HAP-1 (cell line): ENCODE measurements around the gene SMPDL3B.

ENCODE experiments used
- DNase-seq, 2 experiments: peaks; one replicate each; pipeline ENCODE4 v3.0.0-alpha.2; 2016 to 2020; ENCODE audit warnings: low spot score in 2 of 2
- H3K27me3 ChIP-seq: fragments of 250-450 bp; sonication (Bioruptor Pico); 2 replicates; pipeline ENCODE4 v1.5.1; 2020; ENCODE audit warnings: low read depth, mild to moderate bottlenecking, moderate library complexity
- H3K36me3 ChIP-seq: fragments of 250-450 bp; sonication (Bioruptor Pico); replicated peaks from 2 replicates; pipeline ENCODE4 v1.5.1; 2020; ENCODE audit warnings: mild to moderate bottlenecking
- H3K4me1 ChIP-seq: fragments of 250-450 bp; sonication (Bioruptor Pico); 2 replicates; pipeline ENCODE4 v1.5.1; 2020; ENCODE audit warnings: mild to moderate bottlenecking
- H3K4me3 ChIP-seq: fragments of 250-450 bp; sonication (Bioruptor Pico); 2 replicates; pipeline ENCODE4 v1.5.1; 2020; ENCODE audit warnings: mild to moderate bottlenecking, moderate library complexity
- H3K9me3 ChIP-seq: fragments of 250-450 bp; sonication (Bioruptor Pico); 2 replicates; pipeline ENCODE4 v1.5.1; 2020; ENCODE audit warnings: mild to moderate bottlenecking, moderate library complexity
- in situ Hi-C: fragments of 300-500 bp; cut with MboI; formaldehyde crosslinking; loops from 3 replicates; pipeline ENCODE4 v1.14.3; 2020; ENCODE audit warnings: low sequenced_read_pairs, inconsistent platforms, mixed read lengths

The SMPDL3B gene

GRCh38 chr1:27934818-27935549 is at the start of gene SMPDL3B:
TSS of gene SMPDL3B (plus strand) at chr1:27935000. CDS start at chr1:27935184, 184 bp downstream.
- in situ Hi-C loops: no loop called here
- H3K36me3 ChIP-seq: no peaks in the 10 kb centered on the region
- H3K9me3 ChIP-seq: no peaks in the 10 kb centered on the region
- no peaks in the 10 kb centered on the region for H3K4me1 ChIP-seq
- peak; percentile 55 to 79 for DNase-seq
- H3K27me3 ChIP-seq: no peaks in the 10 kb centered on the region
- H3K4me3 ChIP-seq: peak within 1 kb of the TSS; percentile 22

- no peaks in the 10 kb centered on the region for H3K4me1 ChIP-seq
These were observed 49.7 kb upstream of the SMPDL3B start for GRCh38 chr1:27885114-27885528.

GRCh38 chr1:27885621-27886352 is 49.0 kb upstream of the SMPDL3B start:
- no peak overlapping the region for H3K4me3 ChIP-seq
- H3K36me3 ChIP-seq: peaks cover 41% of the 10 kb centered on the region
- in situ Hi-C loops: no loop called here
- no peak for DNase-seq
- no peaks in the 10 kb centered on the region for H3K4me1 ChIP-seq
- H3K9me3 ChIP-seq: no peaks in the 10 kb centered on the region
- no peaks in the 10 kb centered on the region for H3K27me3 ChIP-seq

More at GRCh38 chr1:27885114-27885528, 49.7 kb upstream of the SMPDL3B start:
- no peaks in the 10 kb centered on the region for H3K27me3 ChIP-seq
- peaks cover 34% of the 10 kb centered on the region for H3K36me3 ChIP-seq
- H3K9me3 ChIP-seq: no peaks in the 10 kb centered on the region
- in situ Hi-C loops: no loop called here
- no peak for DNase-seq
- no peak overlapping the region for H3K4me3 ChIP-seq

DNA sequence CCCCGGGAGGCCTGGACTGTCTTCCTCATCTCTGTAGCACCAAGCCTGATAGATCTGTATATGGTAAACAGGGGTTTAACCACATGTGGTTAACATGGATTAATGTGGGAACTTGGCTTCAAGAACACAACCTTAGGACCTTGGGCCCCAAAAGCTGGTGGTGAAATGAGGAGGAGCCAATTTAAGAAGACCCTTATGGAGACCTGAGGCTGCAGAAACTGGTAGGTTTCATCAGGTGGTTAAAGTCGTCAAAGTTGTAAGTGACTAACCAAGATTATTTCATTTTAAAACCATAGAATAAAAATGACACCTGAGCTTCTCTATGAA is 48.5 kb upstream of the SMPDL3B start:
- Histone ChIP-seq H3K4me1 (no peaks in the 10 kb centered on the region), H3K9me3 (no peaks in the 10 kb centered on the region), H3K27me3 (no peaks in the 10 kb centered on the region), H3K4me3 (no peak overlapping the region), H3K36me3 (peaks cover 46% of the 10 kb centered on the region)
- in situ Hi-C loops: no loop called here
- DNase-seq: no peak

GRCh38 chr1:27886744-27887143 is 48.1 kb upstream of the SMPDL3B start:
- no peaks in the 10 kb centered on the region for H3K9me3 ChIP-seq
- H3K36me3 ChIP-seq: peaks cover 50% of the 10 kb centered on the region
- H3K27me3 ChIP-seq: no peaks in the 10 kb centered on the region
- H3K4me3 ChIP-seq: no peak overlapping the region
- no peak for DNase-seq
- no peaks in the 10 kb centered on the region for H3K4me1 ChIP-seq
- in situ Hi-C loops: no loop called here

GRCh38 chr1:27887215-27888021 is 47.4 kb upstream of the SMPDL3B start:
- no peaks in the 10 kb centered on the region for H3K9me3 ChIP-seq
- no peak for DNase-seq
- no peak overlapping the region for H3K4me3 ChIP-seq
- H3K4me1 ChIP-seq: no peaks in the 10 kb centered on the region
- H3K36me3 ChIP-seq: peaks cover 57% of the 10 kb centered on the region
- in situ Hi-C loops: no loop called here
- H3K27me3 ChIP-seq: no peaks in the 10 kb centered on the region

- Histone ChIP-seq H3K9me3 (no peaks in the 10 kb centered on the region), H3K36me3 (peaks cover 78% of the 10 kb centered on the region), H3K4me3 (no peak overlapping the region), H3K4me1 (no peaks in the 10 kb centered on the region), H3K27me3 (no peaks in the 10 kb centered on the region)
- no peak for DNase-seq
- in situ Hi-C loops: no loop called here
These were observed 45.3 kb upstream of the SMPDL3B start for GRCh38 chr1:27889506-27889905.

GRCh38 chr1:27891196-27891889 is 43.5 kb upstream of the SMPDL3B start:
- DNase-seq: no peak
- H3K4me1 ChIP-seq: no peaks in the 10 kb centered on the region
- no peaks in the 10 kb centered on the region for H3K9me3 ChIP-seq
- no peak overlapping the region for H3K4me3 ChIP-seq
- peaks cover 84% of the 10 kb centered on the region for H3K36me3 ChIP-seq
- H3K27me3 ChIP-seq: no peaks in the 10 kb centered on the region
- in situ Hi-C loops: no loop called here

GRCh38 chr1:27894521-27894920 is 40.3 kb upstream of the SMPDL3B start:
- no peaks in the 10 kb centered on the region for H3K9me3 ChIP-seq
- H3K27me3 ChIP-seq: no peaks in the 10 kb centered on the region
- in situ Hi-C loops: no loop called here
- peaks cover 87% of the 10 kb centered on the region for H3K36me3 ChIP-seq
- DNase-seq: no peak
- no peak overlapping the region for H3K4me3 ChIP-seq
- H3K4me1 ChIP-seq: no peaks in the 10 kb centered on the region

- Histone ChIP-seq H3K27me3 (no peaks in the 10 kb centered on the region), H3K9me3 (no peaks in the 10 kb centered on the region), H3K4me3 (no peak overlapping the region), H3K36me3 (peaks cover 88% of the 10 kb centered on the region), H3K4me1 (no peaks in the 10 kb centered on the region)
- in situ Hi-C loops: no loop called here
- DNase-seq: no peak
These were observed 28.0 kb upstream of the SMPDL3B start for GRCh38 chr1:27906759-27907158.

- H3K36me3 ChIP-seq: peaks cover 59% of the 10 kb centered on the region
- no peak overlapping the region for H3K4me3 ChIP-seq
- no peaks in the 10 kb centered on the region for H3K4me1 ChIP-seq
- H3K9me3 ChIP-seq: peaks cover 5% of the 10 kb centered on the region
- in situ Hi-C loops: no loop called here
- H3K27me3 ChIP-seq: no peaks in the 10 kb centered on the region
- no peak for DNase-seq
These were observed 22.4 kb upstream of the SMPDL3B start for GRCh38 chr1:27912429-27912828.

- Histone ChIP-seq H3K9me3 (peaks cover 5% of the 10 kb centered on the region), H3K4me1 (no peaks in the 10 kb centered on the region), H3K4me3 (peak overlapping the region; percentile 92; the same call in 1 of the 2 replicates), H3K27me3 (peaks cover 8% of the 10 kb centered on the region; the same call in 1 of the 2 replicates), H3K36me3 (peaks cover 33% of the 10 kb centered on the region)
- no peak for DNase-seq
- in situ Hi-C loops: no loop called here
These were observed 19.7 kb upstream of the SMPDL3B start for GRCh38 chr1:27915082-27915575.

- no peaks in the 10 kb centered on the region for H3K36me3 ChIP-seq
- in situ Hi-C loops: no loop called here
- H3K27me3 ChIP-seq: peaks cover 8% of the 10 kb centered on the region; the same call in 1 of the 2 replicates
- no peaks in the 10 kb centered on the region for H3K9me3 ChIP-seq
- H3K4me1 ChIP-seq: no peaks in the 10 kb centered on the region
- H3K4me3 ChIP-seq: no peak overlapping the region
- no peak for DNase-seq
These were observed 12.5 kb upstream of the SMPDL3B start for GRCh38 chr1:27922272-27922671.
